Body of pancreas (tissue), 4 donors: ENCODE results near the gene KREMEN2. TPM values are rescaled to one million over a fixed set of nuclear protein-coding genes. Genes with fewer than 3 reads are reported as not detected.
A peak's percentile ranks its signal among the peaks of the same experiment; 100 is the strongest.

Source experiments
- ATAC-seq: fragments of 150-250 bp; one replicate; pipeline ENCODE4 v1.9.1; 2016
- DNase-seq, 4 donors: peaks; one replicate each; pipeline ENCODE4 v3.0.0-alpha.2; 2019
- H3K27ac ChIP-seq, 4 donors: fragments of 200-600 bp; sonication (generic); 1 replicate in 3 of 4; 2 replicates in 1 of 4; pipeline versions ENCODE4 v1.5.1 to v1.6.1; 2016 to 2019; ENCODE audit warnings: mild to moderate bottlenecking in 1 of 4, mixed read lengths in 1 of 4, moderate library complexity in 1 of 4
- H3K27me3 ChIP-seq, 2 donors: fragments of 200-600 bp; sonication (generic); one replicate each; pipeline ENCODE4 v1.6.0; 2016; ENCODE audit warnings: mild to moderate bottlenecking in 1 of 2
- H3K36me3 ChIP-seq, 2 donors: fragments of 200-600 bp; sonication (generic); replicated peaks in 1 of 2; 2 replicates each; pipeline ENCODE4 v1.5.1; 2016; ENCODE audit warnings: low read depth in 2 of 2; ENCODE audit not compliant: insufficient read depth in 1 of 2
- H3K4me1 ChIP-seq: fragments of 200-600 bp; sonication (generic); one replicate; pipeline ENCODE4 v1.6.0; 2016
- H3K4me3 ChIP-seq, 2 donors: fragments of 200-600 bp; sonication (generic); 1 replicate in 1 of 2; 2 replicates in 1 of 2; pipeline ENCODE4 v1.5.1; 2016 to 2019
- H3K9me3 ChIP-seq, 3 donors: fragments of 200-600 bp; sonication (generic); 1 replicate in 2 of 3; 2 replicates in 1 of 3; pipeline ENCODE4 v1.5.1; 2016
- CTCF ChIP-seq, 7 experiments: fragments of 450-650 bp in 4 of 7; fragments of 200-600 bp in 3 of 7; sonication (generic) in 3 of 7; IDR thresholded peaks; one replicate each; pipeline ENCODE4 v1.5.1; 2016 to 2019; ENCODE audit warnings: antibody characterized with exemption in 7 of 7
- POLR2A ChIP-seq, 3 donors: fragments of 450-650 bp; IDR thresholded peaks; one replicate each; pipeline ENCODE4 v1.6.1; 2016; ENCODE audit warnings: antibody characterized with exemption in 3 of 3, mild to moderate bottlenecking in 2 of 3
- WGBS, 2 donors: methylation state at CpG; one replicate each; pipeline ENCODE4 v1.1.5; 2017; 5-methylcytosine and 5-hydroxymethylcytosine counted together
- intact Hi-C: fragments of 100-400 bp; cut with DNase I; formaldehyde crosslinking; loops from one replicate; pipeline ENCODE4 v1.15.1; 2023
- total RNA-seq, 2 donors: library from RNA; depleted of rRNA; stranded (reverse); fragments of >200 nt; gene quantifications; one replicate each; pipeline ENCODE4 v1.1.0, GENCODE V29; 2016

The KREMEN2 gene
- total RNA-seq, 2 donors from 2014 or later, result 6.3 TPM; not detected in 1

- peak; percentile 47 for ATAC-seq
- 7 to 17% methylated on average over 17 to 42 of the region's 42 CpGs for WGBS, 2 donors
- TF ChIP-seq POLR2A (IDR thresholded peaks at IDR 0.05) (no peak), CTCF (IDR thresholded peaks at IDR 0.05) (peak; percentile 72 to 99 (median 94))
- peaks cover 47% of the 10 kb centered on the region for H3K4me1 ChIP-seq
- no peaks in the 10 kb centered on the region for H3K27me3 ChIP-seq
- DNase-seq, result peak; percentile 76 to 84 (median 80)
- H3K36me3 ChIP-seq, result no peaks in the 10 kb centered on the region
- intact Hi-C loops, result no loop called here
- no peak overlapping the region for H3K4me3 ChIP-seq
- H3K27ac ChIP-seq, result no peak overlapping the region
- H3K9me3 ChIP-seq, result no peaks in the 10 kb centered on the region
Observed at GRCh38 chr16:2983706-2984136, 19.6 kb downstream of the KREMEN2 start.

GRCh38 chr16:2985462-2985861 lies 21.4 kb downstream of the KREMEN2 start:
- peaks cover 41% of the 10 kb centered on the region for H3K4me1 ChIP-seq
- H3K9me3 ChIP-seq, result no peaks in the 10 kb centered on the region
- DNase-seq (peak; percentile 81 to 90 (median 85)), ATAC-seq (peak; percentile 64)
- no peak overlapping the region for H3K4me3 ChIP-seq
- no peaks in the 10 kb centered on the region for H3K27me3 ChIP-seq
- H3K36me3 ChIP-seq, result no peaks in the 10 kb centered on the region
- intact Hi-C loops, result no loop called here
- 26% methylated on average over 9 of the region's 9 CpGs; no CpG with 5 or more reads in 1 of the 2 donors for WGBS, 2 donors
- peak overlapping the region; percentile 77 to 91 (median 85) for H3K27ac ChIP-seq
- TF ChIP-seq CTCF (IDR thresholded peaks at IDR 0.05) (no peak), POLR2A (IDR thresholded peaks at IDR 0.05) (no peak)

DNA sequence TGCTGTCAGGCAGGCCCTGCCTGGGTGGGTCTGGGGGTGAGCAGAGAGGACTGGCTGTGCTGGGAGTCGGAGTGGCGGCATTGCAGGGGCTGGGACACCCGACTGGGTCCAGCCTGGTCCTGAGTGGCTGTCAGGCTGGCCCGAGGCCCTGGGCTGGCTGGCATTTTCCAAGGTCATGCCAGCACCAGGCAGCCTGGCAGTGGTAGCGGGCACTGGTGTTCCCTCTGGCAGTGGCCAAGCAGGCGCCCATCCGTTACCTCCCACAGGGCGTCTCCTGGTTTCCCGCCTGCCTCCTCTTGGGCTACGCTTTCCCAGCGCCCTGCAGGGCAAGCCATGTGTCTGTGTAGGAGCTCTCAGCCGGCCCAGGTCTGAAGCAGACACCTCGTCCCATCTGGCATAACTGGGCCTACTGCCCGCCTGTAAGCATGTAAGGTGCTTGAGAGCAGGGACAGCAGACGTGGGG lies 21.8 kb downstream of the KREMEN2 start:
- intact Hi-C loops, result no loop called here
- peak in 2 of 7 experiments; percentile 3 to 9 for TF ChIP-seq CTCF (IDR thresholded peaks at IDR 0.05)
- peak in 1 of 3 donors; percentile 17 for TF ChIP-seq POLR2A (IDR thresholded peaks at IDR 0.05)
- 0 to 18% methylated on average over 1 to 15 of the region's 15 CpGs for WGBS, 2 donors
- Histone ChIP-seq H3K27me3 (no peaks in the 10 kb centered on the region), H3K27ac (peak overlapping the region; percentile 77 to 91 (median 85)), H3K36me3 (no peaks in the 10 kb centered on the region), H3K4me1 (peaks cover 37% of the 10 kb centered on the region), H3K4me3 (no peak overlapping the region), H3K9me3 (no peaks in the 10 kb centered on the region)
- ATAC-seq (peak; percentile 84), DNase-seq (peak; percentile 86 to 93 (median 91))

DNA sequence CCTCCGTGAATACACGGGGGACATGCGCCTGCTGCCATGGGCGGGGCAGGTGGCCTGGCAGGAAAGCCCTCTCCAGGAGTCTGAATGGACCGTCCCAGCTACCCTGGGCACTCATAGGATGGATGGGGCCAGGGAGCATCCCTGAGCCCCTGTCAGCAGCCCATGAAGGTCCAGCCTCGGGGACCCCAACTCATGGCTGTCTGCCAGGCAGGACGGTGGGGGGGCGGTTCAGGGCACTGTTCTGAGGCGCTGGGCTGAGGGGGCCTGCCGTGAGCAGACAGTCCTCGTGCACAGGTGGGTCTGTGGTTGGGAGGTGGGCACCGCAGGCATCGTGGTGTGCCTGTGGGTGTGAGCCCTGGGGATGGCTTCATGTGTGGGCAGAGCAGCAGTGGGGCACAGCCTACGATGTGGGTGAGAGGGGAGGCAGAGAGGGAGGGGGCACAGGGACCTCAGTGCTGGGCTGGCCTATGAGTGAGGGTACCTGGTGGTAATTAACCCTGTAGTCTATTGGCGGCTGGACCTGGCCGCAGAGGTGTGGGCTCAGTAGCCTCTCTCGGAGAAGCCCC lies 22.6 kb downstream of the KREMEN2 start:
- H3K9me3 ChIP-seq, result no peaks in the 10 kb centered on the region
- no peak for ATAC-seq

More for the DNA sequence above, 22.6 kb downstream of the KREMEN2 start:
- intact Hi-C loops, result no loop called here
- H3K36me3 ChIP-seq, result no peaks in the 10 kb centered on the region
- TF ChIP-seq POLR2A (IDR thresholded peaks at IDR 0.05), result no peak
- no peak for TF ChIP-seq CTCF (IDR thresholded peaks at IDR 0.05)
- no peaks in the 10 kb centered on the region for H3K27me3 ChIP-seq
- no peak for DNase-seq
- peak overlapping the region in 3 of 4 donors; percentile 77 to 91 (median 89) for H3K27ac ChIP-seq
- no peak overlapping the region for H3K4me3 ChIP-seq
- H3K4me1 ChIP-seq, result peaks cover 32% of the 10 kb centered on the region
- 80 to 89% methylated on average over 3 to 14 of the region's 17 CpGs for WGBS, 2 donors
